DOHH2 (cell line): ENCODE measurements around the gene PRKAA1.

ENCODE experiments used
- EZH2phosphoT487 ChIP-seq: fragments of 200-600 bp; sonication (generic); IDR thresholded peaks from 2 replicates; pipeline ENCODE4 v1.6.1; 2017; ENCODE audit warnings: borderline replicate concordance, mild to moderate bottlenecking, antibody characterized with exemption, low read length, moderate library complexity, mixed read lengths
- TF ChIP-seq, protein P1 (sequence below): fragments of 200-600 bp; sonication (generic); IDR thresholded peaks from one replicate; pipeline ENCODE4 v1.5.1; 2014; ENCODE audit warnings: antibody characterized with exemption, mild to moderate bottlenecking, low read depth, low read length; ENCODE audit not compliant: poor library complexity, severe bottlenecking

GRCh38 chr5:40841068-40841805 is 43.1 kb upstream of the PRKAA1 start, which contains the start of gene CARD6:
- TF ChIP-seq, protein P1, sequence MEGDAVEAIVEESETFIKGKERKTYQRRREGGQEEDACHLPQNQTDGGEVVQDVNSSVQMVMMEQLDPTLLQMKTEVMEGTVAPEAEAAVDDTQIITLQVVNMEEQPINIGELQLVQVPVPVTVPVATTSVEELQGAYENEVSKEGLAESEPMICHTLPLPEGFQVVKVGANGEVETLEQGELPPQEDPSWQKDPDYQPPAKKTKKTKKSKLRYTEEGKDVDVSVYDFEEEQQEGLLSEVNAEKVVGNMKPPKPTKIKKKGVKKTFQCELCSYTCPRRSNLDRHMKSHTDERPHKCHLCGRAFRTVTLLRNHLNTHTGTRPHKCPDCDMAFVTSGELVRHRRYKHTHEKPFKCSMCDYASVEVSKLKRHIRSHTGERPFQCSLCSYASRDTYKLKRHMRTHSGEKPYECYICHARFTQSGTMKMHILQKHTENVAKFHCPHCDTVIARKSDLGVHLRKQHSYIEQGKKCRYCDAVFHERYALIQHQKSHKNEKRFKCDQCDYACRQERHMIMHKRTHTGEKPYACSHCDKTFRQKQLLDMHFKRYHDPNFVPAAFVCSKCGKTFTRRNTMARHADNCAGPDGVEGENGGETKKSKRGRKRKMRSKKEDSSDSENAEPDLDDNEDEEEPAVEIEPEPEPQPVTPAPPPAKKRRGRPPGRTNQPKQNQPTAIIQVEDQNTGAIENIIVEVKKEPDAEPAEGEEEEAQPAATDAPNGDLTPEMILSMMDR = peak; percentile 15
- no peak for TF ChIP-seq EZH2phosphoT487
